Measurements from ENCODE around the gene TNRC6B.

TNRC6B gene

DNA sequence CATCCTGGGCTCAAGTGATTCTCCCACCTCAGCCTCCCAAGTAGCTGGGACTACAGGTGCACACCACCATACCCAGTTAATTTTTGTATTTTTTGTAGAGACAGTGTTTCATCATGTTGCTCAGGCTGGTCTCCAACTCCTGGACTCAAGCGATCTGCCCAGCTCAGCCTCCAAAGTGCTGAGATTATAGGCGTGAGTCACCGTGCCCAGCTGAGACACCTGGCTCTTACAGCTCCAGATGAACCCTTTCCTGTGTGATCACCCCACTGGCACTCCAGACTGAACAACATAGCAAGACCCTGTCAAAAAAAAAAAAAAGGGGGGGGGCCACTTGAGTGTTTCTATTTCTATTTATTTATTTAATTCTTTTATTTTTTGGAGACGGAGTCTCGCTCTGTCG, 167.5 kb downstream of the TNRC6B start:
- Histone ChIP-seq H3K27me3 (ENCODE audit: control insufficient read depth, insufficient read depth, low read length) (no peaks in the 10 kb centered on the region), H3K36me3 (ENCODE audit: control insufficient read depth, insufficient read depth, low read length) (no peaks in the 10 kb centered on the region), H3K9me3 (ENCODE audit: control insufficient read depth, low read length) (no peaks in the 10 kb centered on the region), H3K9ac (ENCODE audit: low read length) (no peak overlapping the region), H3K4me1 (ENCODE audit: control insufficient read depth, insufficient read depth, low read length) (peaks cover 11% of the 10 kb centered on the region), H3K4me3 (ENCODE audit: low read length) (no peak overlapping the region)

DNA sequence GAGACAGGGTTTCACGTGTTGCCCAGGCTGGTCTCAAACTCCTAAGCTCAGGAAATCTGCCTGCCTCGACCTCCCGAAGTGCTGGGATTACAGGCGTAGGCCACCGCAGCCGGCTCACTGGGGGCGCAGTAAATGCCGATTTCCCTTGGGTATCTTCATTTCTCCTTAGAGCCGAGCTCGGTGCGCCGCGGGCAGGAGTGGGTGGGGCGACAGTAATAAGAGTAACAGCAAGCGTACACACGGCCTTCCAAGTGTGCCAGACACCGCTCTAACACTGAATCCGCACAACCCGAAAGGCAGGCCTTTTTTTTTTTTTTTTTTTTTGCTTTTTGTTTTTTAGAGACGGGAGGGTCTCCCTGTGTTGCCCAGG, 168.1 kb downstream of the TNRC6B start:
- H3K9me3 ChIP-seq (ENCODE audit: control insufficient read depth, low read length), result no peaks in the 10 kb centered on the region
- H3K27me3 ChIP-seq (ENCODE audit: control insufficient read depth, insufficient read depth, low read length), result no peaks in the 10 kb centered on the region
- peak overlapping the region; percentile 81 for H3K9ac ChIP-seq (ENCODE audit: low read length)
- H3K4me1 ChIP-seq (ENCODE audit: control insufficient read depth, insufficient read depth, low read length), result peaks cover 11% of the 10 kb centered on the region
- no peaks in the 10 kb centered on the region for H3K36me3 ChIP-seq (ENCODE audit: control insufficient read depth, insufficient read depth, low read length)
- peak overlapping the region; percentile 86 for H3K4me3 ChIP-seq (ENCODE audit: low read length)

DNA sequence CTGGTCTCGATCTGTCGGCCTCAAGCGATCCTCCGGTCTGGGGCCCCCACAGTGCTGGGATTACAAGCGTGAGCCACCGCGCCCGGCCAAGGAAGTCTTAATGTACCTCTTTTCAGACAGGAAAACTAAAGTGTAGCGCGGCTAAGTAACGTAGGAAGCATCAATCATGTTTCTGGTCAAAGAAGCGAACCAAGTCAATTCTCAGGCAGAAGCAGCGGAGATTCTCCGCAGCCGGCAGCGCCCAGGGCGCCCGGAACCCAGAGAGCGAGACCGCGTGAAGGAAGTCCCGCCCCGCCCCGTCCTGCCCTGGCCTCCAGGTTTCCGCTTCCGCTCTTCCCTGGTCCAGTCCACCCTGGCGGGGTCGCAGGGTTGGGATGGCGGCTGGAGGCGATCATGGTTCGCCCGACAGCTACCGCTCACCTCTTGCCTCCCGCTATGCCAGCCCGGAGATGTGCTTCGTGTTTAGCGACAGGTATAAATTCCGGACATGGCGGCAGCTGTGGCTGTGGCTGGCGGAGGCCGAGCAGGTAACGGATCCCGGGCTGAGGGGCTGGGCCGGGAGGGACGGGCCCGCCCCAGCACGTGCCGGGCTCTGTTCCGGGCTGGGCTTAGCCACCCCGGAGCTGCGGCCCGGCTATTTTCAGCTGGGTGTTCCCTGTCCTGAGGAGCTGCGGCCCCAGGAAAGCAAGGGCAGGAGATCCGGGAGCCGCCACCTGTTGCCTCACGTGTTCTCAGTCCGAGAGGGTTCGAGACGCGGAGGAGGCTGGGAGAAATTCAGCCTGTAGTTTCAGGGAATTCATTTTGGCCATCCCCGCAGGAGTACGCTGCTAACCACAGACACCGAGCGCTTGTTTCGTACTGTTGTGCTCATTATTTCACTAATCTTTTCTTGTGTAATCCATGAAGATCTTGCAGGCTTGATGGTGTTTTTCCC, 168.7 kb downstream of the TNRC6B start, which contains the start of gene ADSL:
ADSL (plus strand) TSS at position 316 of the 934 bp plus-strand sequence; CDS start at position 375, 59 bp downstream.
- Histone ChIP-seq H3K9ac (ENCODE audit: low read length) (peak within 1 kb of the TSS; percentile 81), H3K9me3 (ENCODE audit: control insufficient read depth, low read length) (no peaks in the 10 kb centered on the region), H3K4me1 (ENCODE audit: control insufficient read depth, insufficient read depth, low read length) (peaks cover 11% of the 10 kb centered on the region), H3K27me3 (ENCODE audit: control insufficient read depth, insufficient read depth, low read length) (no peaks in the 10 kb centered on the region), H3K4me3 (ENCODE audit: low read length) (peak within 1 kb of the TSS; percentile 86), H3K36me3 (ENCODE audit: control insufficient read depth, insufficient read depth, low read length) (no peaks in the 10 kb centered on the region)

DNA sequence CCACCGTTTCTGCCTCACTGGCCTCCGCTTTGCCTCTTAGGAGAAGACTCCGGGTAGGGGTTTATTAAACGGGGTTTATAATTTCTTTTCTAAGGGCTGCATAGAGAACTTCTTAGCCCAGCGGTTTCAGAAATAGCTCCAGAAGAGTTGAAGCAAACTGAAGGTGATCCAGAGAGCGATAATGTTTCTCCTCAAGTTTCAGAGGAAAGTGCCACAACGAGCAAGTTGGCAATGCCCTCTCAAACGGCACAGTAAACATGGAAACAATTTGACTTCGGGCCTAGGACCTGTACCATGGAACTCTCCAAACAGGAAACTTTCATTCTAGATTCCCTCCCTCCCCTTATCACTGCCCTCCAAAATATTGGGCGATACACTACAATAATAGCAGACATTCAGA, 169.6 kb downstream of the TNRC6B start:
- H3K9me3 ChIP-seq (ENCODE audit: control insufficient read depth, low read length), result no peaks in the 10 kb centered on the region
- peak overlapping the region; percentile 86 for H3K4me3 ChIP-seq (ENCODE audit: low read length)
- no peaks in the 10 kb centered on the region for H3K36me3 ChIP-seq (ENCODE audit: control insufficient read depth, insufficient read depth, low read length)
- peak overlapping the region; percentile 81 for H3K9ac ChIP-seq (ENCODE audit: low read length)
- H3K4me1 ChIP-seq (ENCODE audit: control insufficient read depth, insufficient read depth, low read length), result peaks cover 11% of the 10 kb centered on the region
- H3K27me3 ChIP-seq (ENCODE audit: control insufficient read depth, insufficient read depth, low read length), result no peaks in the 10 kb centered on the region

DNA sequence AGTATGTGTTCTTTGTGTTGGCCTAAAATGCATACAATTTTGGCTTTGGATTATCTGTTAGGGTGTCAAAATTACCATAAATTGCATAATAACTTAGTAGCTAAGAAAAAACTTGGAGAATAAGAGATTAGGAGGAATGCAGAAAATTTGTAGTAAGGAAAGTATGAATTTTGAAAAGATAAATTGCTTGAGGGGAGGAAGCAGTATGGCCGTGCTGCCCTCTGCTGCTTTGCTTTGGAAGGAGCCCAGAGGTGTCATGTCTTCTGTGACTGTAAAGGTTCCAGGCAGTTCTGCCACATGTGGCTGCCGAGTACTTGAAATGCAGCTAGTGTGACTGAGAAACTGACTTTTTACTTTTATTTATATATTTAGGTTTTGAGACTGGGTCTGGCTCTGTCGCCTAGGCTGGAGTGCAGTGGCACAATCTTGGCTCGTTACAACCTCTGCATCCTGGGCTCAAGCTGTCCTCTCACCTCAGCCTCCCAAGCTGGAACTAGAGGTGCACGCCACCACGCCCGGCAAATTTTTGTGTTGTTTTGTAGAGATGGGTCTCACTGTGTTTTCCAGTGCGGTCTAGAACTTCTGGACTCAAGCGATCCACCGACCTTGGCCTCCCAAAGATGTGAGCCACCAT, 170.4 kb downstream of the TNRC6B start:
- Histone ChIP-seq H3K4me1 (ENCODE audit: control insufficient read depth, insufficient read depth, low read length) (peaks cover 11% of the 10 kb centered on the region), H3K27me3 (ENCODE audit: control insufficient read depth, insufficient read depth, low read length) (no peaks in the 10 kb centered on the region), H3K9me3 (ENCODE audit: control insufficient read depth, low read length) (no peaks in the 10 kb centered on the region), H3K9ac (ENCODE audit: low read length) (no peak overlapping the region), H3K36me3 (ENCODE audit: control insufficient read depth, insufficient read depth, low read length) (peaks cover 4% of the 10 kb centered on the region), H3K4me3 (ENCODE audit: low read length) (no peak overlapping the region)

DNA sequence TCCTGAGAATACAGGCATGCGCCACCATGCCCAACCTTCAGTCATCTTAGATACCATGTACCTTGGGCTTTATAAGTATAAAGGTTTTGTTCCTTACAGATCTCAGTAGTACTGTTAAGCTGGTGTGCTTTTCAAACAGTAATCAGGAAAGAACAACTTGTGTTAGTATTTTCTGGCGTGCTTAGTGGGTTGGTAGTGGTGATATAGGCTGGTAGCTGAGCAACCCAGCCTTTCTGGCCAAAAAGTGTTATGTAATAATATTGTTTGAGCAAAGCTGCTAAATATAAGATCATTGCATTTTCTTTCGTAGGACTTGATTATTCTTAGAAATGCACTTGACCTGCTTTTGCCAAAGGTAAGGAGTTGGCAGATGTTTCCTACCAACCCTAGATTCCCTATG, 175.0 kb downstream of the TNRC6B start:
- H3K4me3 ChIP-seq (ENCODE audit: low read length), result no peak overlapping the region
- H3K9me3 ChIP-seq (ENCODE audit: control insufficient read depth, low read length), result no peaks in the 10 kb centered on the region
- peaks cover 2% of the 10 kb centered on the region for H3K4me1 ChIP-seq (ENCODE audit: control insufficient read depth, insufficient read depth, low read length)
- no peaks in the 10 kb centered on the region for H3K27me3 ChIP-seq (ENCODE audit: control insufficient read depth, insufficient read depth, low read length)
- peaks cover 5% of the 10 kb centered on the region for H3K36me3 ChIP-seq (ENCODE audit: control insufficient read depth, insufficient read depth, low read length)
- no peak overlapping the region for H3K9ac ChIP-seq (ENCODE audit: low read length)

DNA sequence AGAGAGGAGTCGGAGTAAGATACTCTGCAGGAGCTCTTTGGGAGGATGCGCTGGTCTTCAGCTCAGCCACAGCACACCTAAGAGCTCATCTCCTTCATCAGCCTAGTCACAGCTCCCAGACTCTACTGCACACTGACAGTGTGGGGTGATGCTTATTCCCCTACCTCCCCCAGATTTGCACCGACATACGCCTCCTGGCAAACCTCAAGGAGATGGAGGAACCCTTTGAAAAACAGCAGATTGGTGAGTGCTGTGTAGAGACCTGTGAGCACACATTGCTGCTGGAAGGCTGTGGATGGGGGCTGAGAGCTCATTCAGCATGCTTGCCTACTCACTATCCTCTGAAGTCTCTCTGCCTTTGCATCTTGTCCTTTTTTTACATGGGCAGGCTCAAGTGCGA, 183.4 kb downstream of the TNRC6B start:
- H3K27me3 ChIP-seq (ENCODE audit: control insufficient read depth, insufficient read depth, low read length), result no peaks in the 10 kb centered on the region
- H3K36me3 ChIP-seq (ENCODE audit: control insufficient read depth, insufficient read depth, low read length), result peaks cover 15% of the 10 kb centered on the region
- no peaks in the 10 kb centered on the region for H3K9me3 ChIP-seq (ENCODE audit: control insufficient read depth, low read length)
- H3K9ac ChIP-seq (ENCODE audit: low read length), result no peak overlapping the region
- no peak overlapping the region for H3K4me3 ChIP-seq (ENCODE audit: low read length)
- H3K4me1 ChIP-seq (ENCODE audit: control insufficient read depth, insufficient read depth, low read length), result no peaks in the 10 kb centered on the region

DNA sequence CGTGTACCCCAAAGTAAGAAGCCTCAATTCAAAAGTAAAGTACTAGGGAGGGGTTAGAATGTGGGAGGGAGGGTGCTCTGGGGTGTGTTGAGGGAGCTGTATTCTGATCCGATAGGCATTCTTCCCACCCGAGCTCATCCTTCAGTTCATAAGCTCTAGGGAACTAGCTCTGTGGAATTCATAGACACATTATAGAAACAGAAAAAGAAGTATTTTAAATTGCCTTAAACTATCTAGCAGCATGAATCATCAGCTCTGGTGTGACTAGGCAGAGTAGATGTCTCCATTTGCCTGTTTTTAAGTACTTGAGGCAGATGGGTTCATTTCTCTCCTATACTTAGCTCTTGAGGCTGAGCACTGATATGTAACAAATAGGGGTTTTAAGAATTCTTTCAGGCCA, 185.3 kb downstream of the TNRC6B start:
- H3K9ac ChIP-seq (ENCODE audit: low read length), result no peak overlapping the region
- no peaks in the 10 kb centered on the region for H3K9me3 ChIP-seq (ENCODE audit: control insufficient read depth, low read length)
- H3K4me1 ChIP-seq (ENCODE audit: control insufficient read depth, insufficient read depth, low read length), result peaks cover 11% of the 10 kb centered on the region
- no peaks in the 10 kb centered on the region for H3K27me3 ChIP-seq (ENCODE audit: control insufficient read depth, insufficient read depth, low read length)
- H3K36me3 ChIP-seq (ENCODE audit: control insufficient read depth, insufficient read depth, low read length), result peaks cover 15% of the 10 kb centered on the region
- no peak overlapping the region for H3K4me3 ChIP-seq (ENCODE audit: low read length)

DNA sequence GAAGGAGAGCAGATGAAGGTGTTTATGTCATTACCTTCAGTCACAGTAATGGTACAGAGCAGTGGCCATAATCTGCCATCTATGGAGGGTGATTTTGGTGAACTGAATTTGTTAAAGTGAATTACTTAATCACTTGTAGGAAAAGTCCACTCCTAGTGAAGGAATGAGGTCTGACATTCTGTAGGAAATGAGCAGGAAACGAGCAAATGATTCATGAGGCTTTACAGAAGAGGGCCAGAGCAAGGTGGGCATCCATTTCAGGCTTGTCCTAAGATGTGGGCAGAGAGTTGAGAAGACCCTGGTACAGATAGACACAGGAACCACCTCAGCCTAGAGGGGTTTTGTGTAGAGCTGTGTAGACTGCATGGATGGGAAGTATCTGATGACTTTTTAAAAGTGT, 186.7 kb downstream of the TNRC6B start:
- Histone ChIP-seq H3K9me3 (ENCODE audit: control insufficient read depth, low read length) (no peaks in the 10 kb centered on the region), H3K36me3 (ENCODE audit: control insufficient read depth, insufficient read depth, low read length) (peaks cover 15% of the 10 kb centered on the region), H3K4me3 (ENCODE audit: low read length) (no peak overlapping the region), H3K4me1 (ENCODE audit: control insufficient read depth, insufficient read depth, low read length) (peaks cover 14% of the 10 kb centered on the region), H3K27me3 (ENCODE audit: control insufficient read depth, insufficient read depth, low read length) (no peaks in the 10 kb centered on the region), H3K9ac (ENCODE audit: low read length) (no peak overlapping the region)

DNA sequence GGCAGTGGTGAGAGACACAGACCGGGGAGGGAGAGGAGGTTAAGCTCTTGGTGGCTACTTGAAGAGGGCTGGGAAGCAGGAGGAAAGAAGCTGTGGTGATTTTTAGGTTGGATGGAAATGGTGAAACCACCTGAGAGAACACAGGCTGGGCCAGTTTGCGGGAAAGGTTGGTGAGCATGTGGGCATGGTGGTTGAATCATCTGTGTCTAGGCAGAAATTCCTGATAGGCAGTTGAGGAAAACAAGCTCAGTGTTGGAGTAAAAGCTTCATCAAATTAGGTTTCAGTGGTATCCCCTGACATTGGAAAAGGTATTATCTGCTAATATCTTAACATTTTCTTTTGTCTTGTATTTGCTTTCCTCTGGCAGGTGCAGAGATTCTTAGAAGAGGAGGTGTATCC, 188.3 kb downstream of the TNRC6B start:
- Histone ChIP-seq H3K36me3 (ENCODE audit: control insufficient read depth, insufficient read depth, low read length) (peaks cover 8% of the 10 kb centered on the region), H3K4me1 (ENCODE audit: control insufficient read depth, insufficient read depth, low read length) (peaks cover 14% of the 10 kb centered on the region), H3K27me3 (ENCODE audit: control insufficient read depth, insufficient read depth, low read length) (no peaks in the 10 kb centered on the region), H3K9ac (ENCODE audit: low read length) (no peak overlapping the region), H3K9me3 (ENCODE audit: control insufficient read depth, low read length) (no peaks in the 10 kb centered on the region), H3K4me3 (ENCODE audit: low read length) (no peak overlapping the region)

DNA sequence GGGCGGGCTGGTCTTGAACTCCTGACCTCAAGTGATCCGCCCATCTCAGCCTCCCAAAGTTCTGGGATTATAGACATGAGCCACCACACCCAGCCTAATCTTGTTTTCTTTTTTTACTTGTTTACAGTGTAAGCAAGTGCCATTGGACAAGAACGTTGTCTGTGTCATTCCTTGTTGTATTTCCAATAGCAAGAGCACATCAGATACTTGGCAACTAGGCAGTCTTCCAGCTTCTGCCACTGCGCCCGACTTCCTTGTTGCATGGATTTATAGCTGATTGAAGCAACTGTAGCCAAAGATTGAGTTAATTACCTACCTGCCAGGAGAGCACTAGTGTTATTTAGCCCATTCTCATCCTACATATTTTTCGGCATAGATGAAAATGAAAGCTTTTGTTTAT, 189.6 kb downstream of the TNRC6B start:
- Histone ChIP-seq H3K4me3 (ENCODE audit: low read length) (no peak overlapping the region), H3K4me1 (ENCODE audit: control insufficient read depth, insufficient read depth, low read length) (peaks cover 17% of the 10 kb centered on the region), H3K9me3 (ENCODE audit: control insufficient read depth, low read length) (no peaks in the 10 kb centered on the region), H3K36me3 (ENCODE audit: control insufficient read depth, insufficient read depth, low read length) (no peaks in the 10 kb centered on the region), H3K27me3 (ENCODE audit: control insufficient read depth, insufficient read depth, low read length) (no peaks in the 10 kb centered on the region), H3K9ac (ENCODE audit: low read length) (no peak overlapping the region)

DNA sequence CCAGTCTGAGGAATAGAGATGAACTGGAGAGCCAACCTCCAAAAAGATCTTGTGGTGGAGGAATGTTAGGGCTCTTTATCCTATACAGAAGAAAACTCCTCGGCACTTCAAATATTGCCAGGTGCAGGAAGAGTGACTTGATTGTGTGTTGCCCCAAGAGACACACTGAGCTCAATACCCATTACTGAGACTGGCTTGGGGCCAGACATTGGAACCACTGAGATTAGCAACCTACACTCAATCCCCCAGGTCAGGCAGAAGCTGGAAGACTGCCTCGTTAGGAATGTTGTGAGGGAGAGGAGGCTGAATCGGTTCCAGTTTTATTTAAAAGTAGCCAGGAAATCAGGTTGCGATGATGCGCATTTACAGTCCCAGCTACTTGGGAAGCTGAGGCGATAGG, 190.3 kb downstream of the TNRC6B start:
- Histone ChIP-seq H3K4me1 (ENCODE audit: control insufficient read depth, insufficient read depth, low read length) (peaks cover 24% of the 10 kb centered on the region), H3K9ac (ENCODE audit: low read length) (no peak overlapping the region), H3K27me3 (ENCODE audit: control insufficient read depth, insufficient read depth, low read length) (no peaks in the 10 kb centered on the region), H3K9me3 (ENCODE audit: control insufficient read depth, low read length) (no peaks in the 10 kb centered on the region), H3K4me3 (ENCODE audit: low read length) (no peak overlapping the region), H3K36me3 (ENCODE audit: control insufficient read depth, insufficient read depth, low read length) (no peaks in the 10 kb centered on the region)
